Transverse colon (tissue), 4 donors: ENCODE data around the gene RMND1. TPM values are rescaled to one million over a fixed set of nuclear protein-coding genes. Genes with fewer than 3 reads are reported as not detected.

Source experiments
- DNase-seq: peaks from one replicate; pipeline ENCODE4 v3.0.0-alpha.2; 2019
- H3K27ac ChIP-seq, 4 donors: fragments of 200-600 bp; sonication (generic); 2 replicates each; pipeline ENCODE4 v1.5.1; 2016 to 2018; ENCODE audit warnings: inconsistent platforms in 4 of 4
- H3K27me3 ChIP-seq: fragments of 200-600 bp; sonication (generic); 2 replicates; pipeline ENCODE4 v1.5.1; 2017; ENCODE audit warnings: inconsistent platforms
- H3K36me3 ChIP-seq, 4 donors: fragments of 200-600 bp; sonication (generic); 2 replicates each; pipeline ENCODE4 v1.5.1; 2017 to 2019; ENCODE audit warnings: inconsistent platforms in 4 of 4
- H3K4me1 ChIP-seq, 4 donors: fragments of 200-600 bp; sonication (generic); 2 replicates each; pipeline ENCODE4 v1.5.1; 2017 to 2020; ENCODE audit warnings: inconsistent platforms in 4 of 4
- H3K4me3 ChIP-seq, 4 donors: fragments of 200-600 bp; sonication (generic); 1 replicate in 1 of 4; 2 replicates in 3 of 4; pipeline versions ENCODE4 v1.5.1 to v1.6.1; 2017 to 2019; ENCODE audit warnings: inconsistent platforms in 4 of 4
- H3K9me3 ChIP-seq, 2 donors: fragments of 200-600 bp; sonication (generic); 2 replicates each; pipeline ENCODE4 v1.5.1; 2017 to 2019; ENCODE audit warnings: inconsistent platforms in 2 of 2
- EP300 ChIP-seq: sonication (generic); formaldehyde crosslinking; IDR thresholded peaks from one replicate; pipeline ENCODE4 v1.6.1; 2017; ENCODE audit warnings: antibody characterized with exemption, low read depth
- POLR2A ChIP-seq: fragments of 450-650 bp; IDR thresholded peaks from one replicate; pipeline ENCODE4 v1.6.1; 2016; ENCODE audit warnings: antibody characterized with exemption, mild to moderate bottlenecking, moderate library complexity
- POLR2AphosphoS5 ChIP-seq, 3 donors: sonication (generic); formaldehyde crosslinking; IDR thresholded peaks; one replicate each; pipeline ENCODE4 v1.6.1; 2016; ENCODE audit warnings: antibody characterized with exemption in 3 of 3
- WGBS, 2 donors: methylation state at CpG; one replicate each; pipeline ENCODE4 v1.1.5; 2018; ENCODE audit warnings: low coverage in 1 of 2; 5-methylcytosine and 5-hydroxymethylcytosine counted together
- in situ Hi-C, 4 donors: fragments of 200-750 bp; cut with MboI; loops; one replicate each; pipeline versions ENCODE4 v1.15.0 to v1.15.1; 2017; ENCODE audit warnings: low sequenced_read_pairs in 3 of 4, low pct_ligation_motif_present in 1 of 4, low pct_unique_long_range_greater_than_20kb in 1 of 4
- intact Hi-C: fragments of 100-400 bp; cut with DNase I; formaldehyde crosslinking; loops from one replicate; pipeline ENCODE4 v1.15.1; 2023; ENCODE audit warnings: low total_unique reads
- total RNA-seq, 4 donors: library from RNA; depleted of rRNA; stranded (reverse); fragments of >200 nt; gene quantifications; one replicate each; pipeline ENCODE4 v1.1.0, GENCODE V29; 2016
- TF ChIP-seq, protein P1 (sequence below), 5 experiments: fragments of 200-600 bp in 3 of 5; fragments of 450-650 bp in 2 of 5; sonication (generic) in 3 of 5; IDR thresholded peaks; 1 replicate in 2 of 5; 2 replicates in 3 of 5; pipeline ENCODE4 v1.5.1; 2016 to 2017; ENCODE audit warnings: antibody characterized with exemption in 5 of 5, inconsistent platforms in 3 of 5, mild to moderate bottlenecking in 2 of 5, moderate library complexity in 1 of 5

RMND1 gene
- total RNA-seq, 4 donors from 2014 or later, result 5.6 to 29.2 (median 17.5) TPM

DNA sequence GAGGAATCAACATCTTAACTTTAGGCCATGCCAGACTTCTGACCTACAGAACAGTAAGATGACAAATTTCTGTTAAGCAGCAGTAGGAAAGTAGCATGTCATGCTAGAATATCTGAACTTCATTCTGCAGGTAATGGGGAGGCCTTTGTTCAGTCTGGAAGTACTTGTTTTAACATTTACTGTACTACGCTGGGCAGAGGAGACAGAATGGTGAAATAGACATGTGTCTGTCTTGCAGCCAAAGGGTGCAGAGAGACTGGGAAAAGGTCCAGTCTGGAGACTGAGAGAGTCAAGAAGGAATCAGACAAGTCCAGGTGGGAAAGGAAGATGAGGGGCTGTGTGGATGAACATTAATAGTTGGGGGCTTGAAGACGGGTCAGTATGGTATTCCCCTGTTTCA, 43.1 kb downstream of the RMND1 start:
- DNase-seq, result no peak
- Histone ChIP-seq H3K4me3 (no peak overlapping the region), H3K36me3 (no peaks in the 10 kb centered on the region), H3K27me3 (no peaks in the 10 kb centered on the region), H3K9me3 (no peaks in the 10 kb centered on the region), H3K4me1 (no peaks in the 10 kb centered on the region), H3K27ac (no peak overlapping the region)
- in situ Hi-C loops (no loop called here), intact Hi-C loops (no loop called here)
- no peak for TF ChIP-seq POLR2AphosphoS5 (IDR thresholded peaks at IDR 0.05)
- no peak for TF ChIP-seq EP300
- TF ChIP-seq, protein P1, sequence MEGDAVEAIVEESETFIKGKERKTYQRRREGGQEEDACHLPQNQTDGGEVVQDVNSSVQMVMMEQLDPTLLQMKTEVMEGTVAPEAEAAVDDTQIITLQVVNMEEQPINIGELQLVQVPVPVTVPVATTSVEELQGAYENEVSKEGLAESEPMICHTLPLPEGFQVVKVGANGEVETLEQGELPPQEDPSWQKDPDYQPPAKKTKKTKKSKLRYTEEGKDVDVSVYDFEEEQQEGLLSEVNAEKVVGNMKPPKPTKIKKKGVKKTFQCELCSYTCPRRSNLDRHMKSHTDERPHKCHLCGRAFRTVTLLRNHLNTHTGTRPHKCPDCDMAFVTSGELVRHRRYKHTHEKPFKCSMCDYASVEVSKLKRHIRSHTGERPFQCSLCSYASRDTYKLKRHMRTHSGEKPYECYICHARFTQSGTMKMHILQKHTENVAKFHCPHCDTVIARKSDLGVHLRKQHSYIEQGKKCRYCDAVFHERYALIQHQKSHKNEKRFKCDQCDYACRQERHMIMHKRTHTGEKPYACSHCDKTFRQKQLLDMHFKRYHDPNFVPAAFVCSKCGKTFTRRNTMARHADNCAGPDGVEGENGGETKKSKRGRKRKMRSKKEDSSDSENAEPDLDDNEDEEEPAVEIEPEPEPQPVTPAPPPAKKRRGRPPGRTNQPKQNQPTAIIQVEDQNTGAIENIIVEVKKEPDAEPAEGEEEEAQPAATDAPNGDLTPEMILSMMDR (IDR thresholded peaks at IDR 0.05), result no peak
- TF ChIP-seq POLR2A, result no peak
- 75 to 87% methylated on average over 2 of the region's 2 CpGs for WGBS, 2 donors

DNA sequence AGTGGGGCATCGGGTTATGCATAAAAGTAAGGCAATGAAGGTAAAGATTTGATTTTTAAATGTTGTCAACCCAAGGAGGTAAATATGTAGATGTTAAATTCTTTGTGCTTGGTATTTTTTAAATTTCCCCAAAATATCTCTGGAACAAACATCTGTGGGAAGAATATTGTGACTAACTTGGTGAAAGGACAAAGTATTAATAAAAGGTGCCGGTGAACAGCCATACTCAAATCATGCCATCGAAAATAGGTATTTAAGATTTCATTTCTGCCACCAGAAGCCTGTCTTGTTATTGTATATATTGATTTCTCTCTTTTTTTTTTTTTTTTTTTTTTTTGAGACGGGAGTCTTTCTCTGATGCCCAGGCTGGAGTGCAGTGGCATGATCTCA, 48.0 kb downstream of the RMND1 start:
- no peaks in the 10 kb centered on the region for H3K27me3 ChIP-seq
- in situ Hi-C loops (no loop called here), intact Hi-C loops (no loop called here)
- no peak for DNase-seq
- H3K27ac ChIP-seq, result no peak overlapping the region
- H3K4me1 ChIP-seq, result peaks cover 0 to 19% (median 3%) of the 10 kb centered on the region in 4 donors
- no peaks in the 10 kb centered on the region for H3K36me3 ChIP-seq
- H3K9me3 ChIP-seq, result no peaks in the 10 kb centered on the region
- H3K4me3 ChIP-seq, result no peak overlapping the region
- WGBS, 2 donors, result 86 to 87% methylated on average over 4 of the region's 4 CpGs
- TF ChIP-seq, protein P1 (IDR thresholded peaks at IDR 0.05), result no peak

DNA sequence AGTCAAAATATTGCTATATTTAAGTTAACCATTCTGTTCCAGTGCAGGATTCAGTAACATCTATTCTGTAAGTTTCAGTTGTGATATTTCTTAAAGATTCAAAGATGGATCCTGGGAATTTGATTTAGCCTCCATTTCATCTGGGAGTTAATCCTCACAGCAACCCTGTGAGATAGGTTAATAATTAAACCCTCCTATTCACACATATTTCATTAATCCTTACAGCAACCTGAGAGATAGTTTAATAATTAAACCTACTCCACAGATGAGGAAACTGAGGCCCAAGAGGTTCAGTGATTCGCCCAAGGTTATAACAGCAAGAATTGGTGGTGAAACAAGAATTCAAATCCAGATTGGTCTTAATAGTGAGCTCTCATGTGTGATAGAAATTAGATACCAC, 49.7 kb downstream of the RMND1 start:
- peaks cover 0 to 19% (median 3%) of the 10 kb centered on the region in 4 donors for H3K4me1 ChIP-seq
- no peaks in the 10 kb centered on the region for H3K27me3 ChIP-seq
- 97 to 100% methylated on average over 1 of the region's 1 CpG for WGBS, 2 donors
- DNase-seq, result no peak
- H3K4me3 ChIP-seq, result no peak overlapping the region
- no peak overlapping the region for H3K27ac ChIP-seq
- no peaks in the 10 kb centered on the region for H3K9me3 ChIP-seq
- intact Hi-C loops, result no loop called here
- no peaks in the 10 kb centered on the region for H3K36me3 ChIP-seq
- TF ChIP-seq POLR2A (no peak), EP300 (no peak), POLR2AphosphoS5 (IDR thresholded peaks at IDR 0.05) (no peak)
- TF ChIP-seq, protein P1 (IDR thresholded peaks at IDR 0.05), result no peak
- in situ Hi-C loops, result no loop called here

DNA sequence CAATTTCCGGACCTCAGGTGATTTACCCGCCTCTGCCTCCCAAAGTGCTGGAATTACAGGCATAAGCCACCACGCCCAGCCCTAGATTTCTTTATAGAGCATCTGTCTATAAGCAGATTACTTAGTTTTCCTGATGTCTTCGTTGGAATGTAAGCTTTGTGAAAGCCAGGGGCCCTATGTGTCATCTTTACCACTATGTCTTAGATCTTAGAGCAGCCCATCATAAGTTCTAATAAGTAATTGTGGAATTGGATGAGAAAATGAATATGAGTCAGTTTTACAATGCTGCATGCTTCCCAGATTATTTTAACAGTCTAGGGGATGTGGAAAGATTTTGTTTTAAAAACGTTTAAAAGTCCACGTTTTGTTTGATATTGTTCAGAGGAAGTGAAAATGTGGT, 51.5 kb downstream of the RMND1 start:
- peaks cover 0 to 22% (median 3%) of the 10 kb centered on the region in 4 donors for H3K4me1 ChIP-seq
- DNase-seq, result no peak

More for the DNA sequence above, 51.5 kb downstream of the RMND1 start:
- Histone ChIP-seq H3K27me3 (no peaks in the 10 kb centered on the region), H3K36me3 (no peaks in the 10 kb centered on the region), H3K27ac (no peak overlapping the region), H3K4me3 (no peak overlapping the region), H3K9me3 (no peaks in the 10 kb centered on the region)
- WGBS, 2 donors, result 63 to 65% methylated on average over 4 to 6 of the region's 6 CpGs
- in situ Hi-C loops (no loop called here), intact Hi-C loops (no loop called here)
- TF ChIP-seq, protein P1 (IDR thresholded peaks at IDR 0.05), result no peak
- no peak for TF ChIP-seq POLR2A
- no peak for TF ChIP-seq POLR2AphosphoS5 (IDR thresholded peaks at IDR 0.05)
- TF ChIP-seq EP300, result no peak
